GM21786 (cell line): ENCODE data around the gene SPINK8.
"Not testable (repeated sequence)": the region's sequence is repeated elsewhere in the genome, so short reads cannot be mapped to it uniquely, and the experiment has no call there.

Experiments
- ATAC-seq: cut with Tn5 transposase; IDR thresholded peaks from one replicate; pipeline ENCODE4 v1.9.1; 2021; ENCODE audit not compliant: unreplicated experiment

SPINK8 gene

GRCh38 chr3:48331706-48332435, 1.6 kb downstream of the SPINK8 start:
- ATAC-seq: not testable (repeated sequence)

GRCh38 chr3:48320996-48321395, 12.5 kb downstream of the SPINK8 start:
- ATAC-seq: no peak

GRCh38 chr3:48318713-48319468, 14.6 kb downstream of the SPINK8 start:
- ATAC-seq: no peak

- ATAC-seq: no peak
These were observed 18.9 kb downstream of the SPINK8 start for GRCh38 chr3:48314542-48314941.

GRCh38 chr3:48306860-48307530, 26.5 kb downstream of the SPINK8 start:
- ATAC-seq: no peak

- ATAC-seq: no peak
These were observed 27.2 kb downstream of the SPINK8 start for GRCh38 chr3:48306290-48306689.

GRCh38 chr3:48305396-48305795, 28.1 kb downstream of the SPINK8 start:
- no peak for ATAC-seq

- no peak for ATAC-seq
These were observed 30.4 kb downstream of the SPINK8 start for GRCh38 chr3:48303021-48303420.

GRCh38 chr3:48301800-48302166, 31.7 kb downstream of the SPINK8 start:
- ATAC-seq: no peak

GRCh38 chr3:48301020-48301799, 32.3 kb downstream of the SPINK8 start, which contains the start of gene NME6:
NME6 (minus strand) TSS chr3:48301367.
- peak; percentile 64 for ATAC-seq

- peak; percentile 32 for ATAC-seq
These were observed 33.4 kb downstream of the SPINK8 start for GRCh38 chr3:48299746-48300712.

GRCh38 chr3:48297111-48297810, 36.2 kb downstream of the SPINK8 start:
- ATAC-seq: no peak

- no peak for ATAC-seq
These were observed 36.8 kb downstream of the SPINK8 start for GRCh38 chr3:48296699-48297098.

- ATAC-seq: no peak
These were observed 38.7 kb downstream of the SPINK8 start for GRCh38 chr3:48294611-48295263.

- no peak for ATAC-seq
These were observed 43.8 kb downstream of the SPINK8 start for GRCh38 chr3:48289659-48290058.

GRCh38 chr3:48287034-48287433, 46.4 kb downstream of the SPINK8 start:
- ATAC-seq: no peak

- no peak for ATAC-seq
These were observed 47.2 kb downstream of the SPINK8 start for GRCh38 chr3:48286308-48286707.

GRCh38 chr3:48285675-48286074, 47.8 kb downstream of the SPINK8 start:
- no peak for ATAC-seq

- no peak for ATAC-seq
These were observed 48.3 kb downstream of the SPINK8 start for GRCh38 chr3:48285132-48285531.
